A673 (cell line): ENCODE measurements around the gene CFAP221. TPM values are rescaled to one million over a fixed set of nuclear protein-coding genes. Genes with fewer than 3 reads are reported as not detected.

ENCODE experiments used
- BruUV-seq: library from RNA; stranded (reverse); fragments of 400-500 nt; replicated peaks from 2 replicates; lab custom pipeline; 2021; lab: Mats Ljungman, UMichigan
- CTCF ChIA-PET: fragments of 300-600 bp; sonication (Branson Sonifier 250); formaldehyde crosslinking; loops from one replicate; lab custom pipeline; 2022; ENCODE audit warnings: antibody characterized with exemption; lab: Charles Lee
- POLR2A ChIA-PET: fragments of 300-600 bp; sonication (Branson Sonifier 250); formaldehyde crosslinking; loops from one replicate; lab custom pipeline; 2022; ENCODE audit warnings: antibody characterized with exemption; ENCODE audit not compliant: low non-redundant PET; lab: Charles Lee
- DNase-seq: peaks from one replicate; pipeline ENCODE4 v3.0.0-alpha.2; 2015; ENCODE audit warnings: low spot score
- H3K27ac ChIP-seq: fragments of 200-600 bp; sonication (generic); 2 replicates; pipeline ENCODE4 v1.5.1; 2016; ENCODE audit warnings: mixed run types, low read depth, mild to moderate bottlenecking, mixed read lengths, antibody characterized with exemption, low read length; ENCODE audit not compliant: poor library complexity, severe bottlenecking
- H3K27me3 ChIP-seq: fragments of 200-600 bp; sonication (generic); replicated peaks from 2 replicates; pipeline ENCODE4 v1.6.1; 2017; ENCODE audit warnings: mixed run types, low read depth, mild to moderate bottlenecking, mixed read lengths, antibody characterized with exemption, low read length; ENCODE audit not compliant: insufficient read depth, poor library complexity
- H3K36me3 ChIP-seq: fragments of 200-600 bp; sonication (generic); 2 replicates; pipeline ENCODE4 v1.6.1; 2016; ENCODE audit warnings: mixed run types, mild to moderate bottlenecking, mixed read lengths, antibody characterized with exemption, low read length; ENCODE audit not compliant: insufficient read depth, poor library complexity, severe bottlenecking
- H3K4me1 ChIP-seq: fragments of 200-600 bp; sonication (generic); 2 replicates; pipeline ENCODE4 v1.6.1; 2017; ENCODE audit warnings: mixed run types, mild to moderate bottlenecking, mixed read lengths, antibody characterized with exemption, low read length; ENCODE audit not compliant: insufficient read depth, poor library complexity, severe bottlenecking
- H3K4me3 ChIP-seq: fragments of 200-600 bp; sonication (generic); 2 replicates; pipeline ENCODE4 v1.5.1; 2016; ENCODE audit warnings: low read depth, mixed run types, mild to moderate bottlenecking, mixed read lengths, low read length; ENCODE audit not compliant: poor library complexity, severe bottlenecking
- H3K9me3 ChIP-seq: fragments of 200-600 bp; sonication (generic); 2 replicates; pipeline ENCODE4 v1.6.1; 2016; ENCODE audit warnings: mixed run types, low read depth, mild to moderate bottlenecking, mixed read lengths, antibody characterized with exemption, low read length; ENCODE audit not compliant: poor library complexity, severe bottlenecking
- EZH2 ChIP-seq: fragments of 200-600 bp; sonication (generic); IDR thresholded peaks from 2 replicates; pipeline ENCODE4 v1.6.1; 2017; ENCODE audit warnings: borderline replicate concordance, low read depth, mild to moderate bottlenecking, mixed read lengths, antibody characterized with exemption, low read length; ENCODE audit not compliant: poor library complexity, severe bottlenecking
- intact Hi-C: fragments of 100-400 bp; cut with micrococcal nuclease; formaldehyde crosslinking; loops from one replicate; pipeline ENCODE4 v1.10.0; 2022; ENCODE audit not compliant: unreplicated experiment
- total RNA-seq: library from RNA; stranded (reverse); gene quantifications from 2 replicates; pipeline ENCODE4 v1.2.3, GENCODE V29; 2021
- TF ChIP-seq, protein P1 (sequence below): fragments of 300-800, 200-600 bp; sonication (generic); conservative IDR thresholded peaks from 2 replicates; pipeline ENCODE4 v1.5.1; 2017; ENCODE audit warnings: low read depth, mild to moderate bottlenecking, antibody characterized with exemption, low read length, moderate library complexity, mixed read lengths

The CFAP221 gene
- total RNA-seq, 1 experiment from 2014 or later: 1.5 TPM

DNA sequence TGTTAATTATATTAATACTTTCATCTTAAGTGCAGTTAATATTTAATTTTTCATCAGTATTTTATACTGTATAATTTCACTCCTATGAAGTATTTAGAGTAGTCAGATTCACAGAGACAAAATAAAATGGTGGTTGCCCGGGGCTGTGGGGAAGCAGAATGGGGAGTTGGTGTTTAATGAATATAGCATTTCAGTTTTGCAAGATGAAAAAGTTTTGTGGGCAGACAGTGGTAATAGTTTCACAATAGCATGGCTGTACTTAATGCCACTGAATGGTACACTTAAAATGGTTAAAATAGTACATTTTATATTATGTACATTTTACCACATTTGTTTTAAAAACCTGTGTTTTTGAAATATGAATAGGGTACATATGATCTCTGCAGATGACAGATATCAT lies 31.2 kb downstream of the CFAP221 start:
- H3K27ac ChIP-seq: no peak overlapping the region
- H3K9me3 ChIP-seq: no peaks in the 10 kb centered on the region
- H3K27me3 ChIP-seq: no peaks in the 10 kb centered on the region
- POLR2A ChIA-PET: no interaction called here
- H3K4me3 ChIP-seq: no peak overlapping the region
- CTCF ChIA-PET: no interaction called here
- TF ChIP-seq, protein P1, sequence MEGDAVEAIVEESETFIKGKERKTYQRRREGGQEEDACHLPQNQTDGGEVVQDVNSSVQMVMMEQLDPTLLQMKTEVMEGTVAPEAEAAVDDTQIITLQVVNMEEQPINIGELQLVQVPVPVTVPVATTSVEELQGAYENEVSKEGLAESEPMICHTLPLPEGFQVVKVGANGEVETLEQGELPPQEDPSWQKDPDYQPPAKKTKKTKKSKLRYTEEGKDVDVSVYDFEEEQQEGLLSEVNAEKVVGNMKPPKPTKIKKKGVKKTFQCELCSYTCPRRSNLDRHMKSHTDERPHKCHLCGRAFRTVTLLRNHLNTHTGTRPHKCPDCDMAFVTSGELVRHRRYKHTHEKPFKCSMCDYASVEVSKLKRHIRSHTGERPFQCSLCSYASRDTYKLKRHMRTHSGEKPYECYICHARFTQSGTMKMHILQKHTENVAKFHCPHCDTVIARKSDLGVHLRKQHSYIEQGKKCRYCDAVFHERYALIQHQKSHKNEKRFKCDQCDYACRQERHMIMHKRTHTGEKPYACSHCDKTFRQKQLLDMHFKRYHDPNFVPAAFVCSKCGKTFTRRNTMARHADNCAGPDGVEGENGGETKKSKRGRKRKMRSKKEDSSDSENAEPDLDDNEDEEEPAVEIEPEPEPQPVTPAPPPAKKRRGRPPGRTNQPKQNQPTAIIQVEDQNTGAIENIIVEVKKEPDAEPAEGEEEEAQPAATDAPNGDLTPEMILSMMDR: no peak
- no peak for TF ChIP-seq EZH2
- H3K4me1 ChIP-seq: no peaks in the 10 kb centered on the region
- no peak for DNase-seq
- H3K36me3 ChIP-seq: no peaks in the 10 kb centered on the region
- BruUV-seq: no TSS peak
- intact Hi-C loops: no loop called here

DNA sequence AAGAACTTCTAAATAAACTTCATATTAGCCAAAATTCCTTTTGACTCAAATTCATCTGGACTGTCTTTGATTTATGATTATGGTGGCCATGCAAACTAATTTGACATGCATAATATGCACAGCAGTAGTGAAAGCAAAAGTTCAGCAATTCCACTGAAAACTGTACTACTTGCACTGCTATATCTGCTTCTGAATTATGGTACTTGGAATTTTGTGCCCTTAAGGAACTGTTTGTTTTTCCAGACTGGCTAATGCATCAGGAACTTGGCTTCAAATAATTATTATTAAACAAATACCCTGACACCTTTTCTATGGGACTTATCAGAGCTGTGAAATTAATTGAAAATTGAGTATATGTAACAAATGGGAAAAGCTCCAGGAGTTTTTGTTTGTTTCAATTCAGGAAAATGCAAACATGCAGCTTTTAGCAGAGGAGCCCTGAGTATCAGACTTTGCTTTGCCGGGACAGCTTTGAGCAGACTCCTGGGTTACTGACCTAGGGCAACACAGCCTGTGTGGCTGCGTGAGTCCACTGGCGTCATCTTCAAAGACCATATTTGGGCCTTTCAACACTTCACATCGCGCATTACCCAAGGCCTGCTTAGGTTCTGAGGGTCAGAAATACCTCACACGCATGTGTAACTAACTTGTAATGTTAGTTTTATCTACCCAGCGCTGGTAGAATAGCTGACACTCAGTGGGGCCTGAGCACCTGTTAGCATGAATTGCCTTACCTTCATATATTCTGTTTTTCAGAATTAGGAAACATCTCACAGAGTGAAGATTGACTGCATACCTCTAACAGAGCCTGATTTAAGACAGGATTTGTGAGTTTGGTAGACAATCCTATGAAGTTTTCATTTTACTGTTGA lies 35.4 kb downstream of the CFAP221 start:
- TF ChIP-seq EZH2: no peak
- TF ChIP-seq, protein P1: no peak
- BruUV-seq: no TSS peak
- no peaks in the 10 kb centered on the region for H3K4me1 ChIP-seq
- ChIA-PET CTCF (no interaction called here), POLR2A (no interaction called here)
- DNase-seq: no peak
- H3K9me3 ChIP-seq: no peaks in the 10 kb centered on the region
- H3K36me3 ChIP-seq: no peaks in the 10 kb centered on the region
- intact Hi-C loops: no loop called here
- H3K27me3 ChIP-seq: no peaks in the 10 kb centered on the region
- H3K4me3 ChIP-seq: no peak overlapping the region
- H3K27ac ChIP-seq: no peak overlapping the region

DNA sequence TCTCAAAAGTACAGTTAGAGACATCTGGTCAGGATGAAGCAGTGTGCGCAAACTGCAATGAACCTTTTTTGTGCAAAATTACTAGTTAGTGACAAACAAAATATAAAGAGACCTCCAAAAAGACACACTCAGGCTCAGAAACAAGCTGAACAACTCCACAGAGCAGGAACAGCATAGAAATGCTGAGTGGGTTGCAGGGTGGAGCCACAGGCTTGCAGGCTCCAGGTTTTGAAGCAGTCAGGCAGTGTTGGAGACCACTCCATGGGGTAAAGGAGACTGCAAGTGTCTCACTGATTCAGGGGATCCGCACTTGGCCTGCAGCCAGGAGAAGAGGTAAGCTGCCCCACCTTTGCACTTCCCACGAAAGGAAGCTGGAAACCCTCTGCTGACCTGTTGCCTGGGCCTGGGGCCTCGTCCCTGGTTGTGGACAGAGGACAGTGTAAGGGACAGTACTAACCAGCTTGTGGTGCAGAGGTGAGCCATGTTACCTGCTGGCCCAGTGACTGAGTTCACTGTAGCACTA lies 36.4 kb downstream of the CFAP221 start:
- ChIA-PET CTCF (no interaction called here), POLR2A (no interaction called here)
- no peak for DNase-seq
- no peaks in the 10 kb centered on the region for H3K4me1 ChIP-seq
- H3K36me3 ChIP-seq: no peaks in the 10 kb centered on the region
- H3K27me3 ChIP-seq: no peaks in the 10 kb centered on the region
- TF ChIP-seq EZH2: no peak
- TF ChIP-seq, protein P1: no peak
- no TSS peak for BruUV-seq
- no peaks in the 10 kb centered on the region for H3K9me3 ChIP-seq
- intact Hi-C loops: no loop called here
- no peak overlapping the region for H3K4me3 ChIP-seq
- H3K27ac ChIP-seq: no peak overlapping the region
